Stimulated activated naive CD8-positive, alpha-beta T cell treated with anti-CD3 and anti-CD28 coated beads, Interleukin-15, Interleukin-2, amounts not matched to agents 100 ng/mL and 50 ng/mL, for 24 hours (primary cell): ENCODE data around the gene SLC6A6.
A peak's percentile ranks its signal among the peaks of the same experiment; 100 is the strongest.
"Not testable (repeated sequence)": the region's sequence is repeated elsewhere in the genome, so short reads cannot be mapped to it uniquely, and the experiment has no call there.

Experiments
- H3K27ac Mint-ChIP-seq: one replicate; pipeline ENCODE4 v1.8.0; 2021; ENCODE audit warnings: mild to moderate bottlenecking, mixed read lengths
- H3K27me3 Mint-ChIP-seq: one replicate; pipeline ENCODE4 v1.8.0; 2021; ENCODE audit warnings: mixed read lengths
- H3K36me3 Mint-ChIP-seq: one replicate; pipeline ENCODE4 v1.8.0; 2021; ENCODE audit warnings: low read depth, mixed read lengths
- H3K4me1 Mint-ChIP-seq: one replicate; pipeline ENCODE4 v1.8.0; 2021; ENCODE audit warnings: low read depth, mixed read lengths
- H3K4me3 Mint-ChIP-seq: one replicate; pipeline ENCODE4 v1.8.0; 2021; ENCODE audit warnings: mild to moderate bottlenecking, mixed read lengths
- H3K9me3 Mint-ChIP-seq: one replicate; pipeline ENCODE4 v1.8.0; 2021; ENCODE audit warnings: mixed read lengths

SLC6A6 gene

GRCh38 chr3:14429640-14430039 is 27.2 kb downstream of the SLC6A6 start:
- H3K36me3 Mint-ChIP-seq, result peaks cover 25% of the 10 kb centered on the region
- no peaks in the 10 kb centered on the region for H3K27me3 Mint-ChIP-seq
- no peaks in the 10 kb centered on the region for H3K9me3 Mint-ChIP-seq
- H3K4me3 Mint-ChIP-seq, result peak overlapping the region; percentile 0
- H3K4me1 Mint-ChIP-seq, result peaks cover 98% of the 10 kb centered on the region
- H3K27ac Mint-ChIP-seq, result peak overlapping the region; percentile 73

GRCh38 chr3:14430053-14430452 is 27.6 kb downstream of the SLC6A6 start:
- Mint-ChIP-seq H3K4me3 (peak overlapping the region; percentile 0), H3K27me3 (no peaks in the 10 kb centered on the region), H3K36me3 (peaks cover 28% of the 10 kb centered on the region)

GRCh38 chr3:14430706-14431451 is 28.5 kb downstream of the SLC6A6 start:
- Mint-ChIP-seq H3K4me1 (peaks cover 98% of the 10 kb centered on the region), H3K27me3 (no peaks in the 10 kb centered on the region), H3K36me3 (peaks cover 26% of the 10 kb centered on the region), H3K27ac (peak overlapping the region; percentile 93), H3K9me3 (no peaks in the 10 kb centered on the region), H3K4me3 (peak overlapping the region; percentile 69)

More at GRCh38 chr3:14430053-14430452, 27.6 kb downstream of the SLC6A6 start:
- Mint-ChIP-seq H3K4me1 (peaks cover 98% of the 10 kb centered on the region), H3K27ac (peak overlapping the region; percentile 73), H3K9me3 (no peaks in the 10 kb centered on the region)

GRCh38 chr3:14431452-14431916 is 29.1 kb downstream of the SLC6A6 start:
- Mint-ChIP-seq H3K4me3 (peak overlapping the region; percentile 69), H3K36me3 (peaks cover 20% of the 10 kb centered on the region)

GRCh38 chr3:14431917-14432834 is 29.8 kb downstream of the SLC6A6 start:
- Mint-ChIP-seq H3K9me3 (no peaks in the 10 kb centered on the region), H3K27me3 (no peaks in the 10 kb centered on the region), H3K4me3 (peak overlapping the region; percentile 69), H3K36me3 (peaks cover 15% of the 10 kb centered on the region), H3K27ac (peak overlapping the region; percentile 93), H3K4me1 (peaks cover 89% of the 10 kb centered on the region)

More at GRCh38 chr3:14431452-14431916, 29.1 kb downstream of the SLC6A6 start:
- no peaks in the 10 kb centered on the region for H3K9me3 Mint-ChIP-seq
- H3K27me3 Mint-ChIP-seq, result no peaks in the 10 kb centered on the region
- peak overlapping the region; percentile 93 for H3K27ac Mint-ChIP-seq
- H3K4me1 Mint-ChIP-seq, result peaks cover 92% of the 10 kb centered on the region

GRCh38 chr3:14433106-14433505 is 30.7 kb downstream of the SLC6A6 start:
- peaks cover 80% of the 10 kb centered on the region for H3K4me1 Mint-ChIP-seq
- no peaks in the 10 kb centered on the region for H3K27me3 Mint-ChIP-seq
- no peaks in the 10 kb centered on the region for H3K9me3 Mint-ChIP-seq
- H3K27ac Mint-ChIP-seq, result peak overlapping the region; percentile 93
- H3K36me3 Mint-ChIP-seq, result peaks cover 14% of the 10 kb centered on the region
- H3K4me3 Mint-ChIP-seq, result peak overlapping the region; percentile 69

- H3K4me1 Mint-ChIP-seq, result peaks cover 72% of the 10 kb centered on the region
- H3K27me3 Mint-ChIP-seq, result no peaks in the 10 kb centered on the region
- peak overlapping the region; percentile 52 for H3K4me3 Mint-ChIP-seq
- H3K36me3 Mint-ChIP-seq, result peaks cover 14% of the 10 kb centered on the region
- H3K27ac Mint-ChIP-seq, result peak overlapping the region; percentile 93
- H3K9me3 Mint-ChIP-seq, result no peaks in the 10 kb centered on the region
Observed at GRCh38 chr3:14434126-14434497, 31.7 kb downstream of the SLC6A6 start.

- H3K4me3 Mint-ChIP-seq, result peak overlapping the region; percentile 52
- peaks cover 72% of the 10 kb centered on the region for H3K4me1 Mint-ChIP-seq
- peak overlapping the region; percentile 93 for H3K27ac Mint-ChIP-seq
- H3K36me3 Mint-ChIP-seq, result peaks cover 12% of the 10 kb centered on the region
- no peaks in the 10 kb centered on the region for H3K9me3 Mint-ChIP-seq
- no peaks in the 10 kb centered on the region for H3K27me3 Mint-ChIP-seq
Observed at GRCh38 chr3:14434498-14435151, 32.2 kb downstream of the SLC6A6 start.

GRCh38 chr3:14435175-14436014 is 33.0 kb downstream of the SLC6A6 start:
- Mint-ChIP-seq H3K36me3 (peaks cover 13% of the 10 kb centered on the region), H3K27me3 (no peaks in the 10 kb centered on the region), H3K9me3 (no peaks in the 10 kb centered on the region), H3K27ac (peak overlapping the region; percentile 93), H3K4me3 (no peak overlapping the region), H3K4me1 (peaks cover 72% of the 10 kb centered on the region)

- Mint-ChIP-seq H3K4me1 (peaks cover 57% of the 10 kb centered on the region), H3K27ac (peak overlapping the region; percentile 54), H3K9me3 (no peaks in the 10 kb centered on the region), H3K27me3 (no peaks in the 10 kb centered on the region), H3K36me3 (peaks cover 10% of the 10 kb centered on the region), H3K4me3 (no peak overlapping the region)
Observed at GRCh38 chr3:14436954-14437281, 34.5 kb downstream of the SLC6A6 start.

GRCh38 chr3:14437705-14438104 is 35.3 kb downstream of the SLC6A6 start:
- not testable (repeated sequence) for H3K4me3 Mint-ChIP-seq, H3K9me3 Mint-ChIP-seq, H3K27ac Mint-ChIP-seq, H3K27me3 Mint-ChIP-seq
- H3K4me1 Mint-ChIP-seq, result peaks cover 51% of the 10 kb centered on the region
- H3K36me3 Mint-ChIP-seq, result peaks cover 10% of the 10 kb centered on the region

GRCh38 chr3:14438262-14438661 is 35.9 kb downstream of the SLC6A6 start:
- H3K27ac Mint-ChIP-seq, result no peak overlapping the region
- H3K36me3 Mint-ChIP-seq, result peaks cover 12% of the 10 kb centered on the region
- H3K4me3 Mint-ChIP-seq, result no peak overlapping the region
- no peaks in the 10 kb centered on the region for H3K27me3 Mint-ChIP-seq
- no peaks in the 10 kb centered on the region for H3K9me3 Mint-ChIP-seq
- peaks cover 46% of the 10 kb centered on the region for H3K4me1 Mint-ChIP-seq

GRCh38 chr3:14438929-14439328 is 36.5 kb downstream of the SLC6A6 start:
- no peak overlapping the region for H3K4me3 Mint-ChIP-seq
- peaks cover 14% of the 10 kb centered on the region for H3K36me3 Mint-ChIP-seq
- H3K27me3 Mint-ChIP-seq, result no peaks in the 10 kb centered on the region
- peaks cover 39% of the 10 kb centered on the region for H3K4me1 Mint-ChIP-seq
- no peak overlapping the region for H3K27ac Mint-ChIP-seq
- H3K9me3 Mint-ChIP-seq, result no peaks in the 10 kb centered on the region

GRCh38 chr3:14439501-14440167 is 37.2 kb downstream of the SLC6A6 start:
- no peaks in the 10 kb centered on the region for H3K27me3 Mint-ChIP-seq
- peak overlapping the region; percentile 51 for H3K27ac Mint-ChIP-seq
- H3K9me3 Mint-ChIP-seq, result no peaks in the 10 kb centered on the region
- peaks cover 18% of the 10 kb centered on the region for H3K36me3 Mint-ChIP-seq
- peaks cover 32% of the 10 kb centered on the region for H3K4me1 Mint-ChIP-seq
- H3K4me3 Mint-ChIP-seq, result no peak overlapping the region
